ENCODE data around the gene ST7. TPM values are rescaled to one million over a fixed set of nuclear protein-coding genes. Genes with fewer than 3 reads are reported as not detected.

The ST7 gene
- total and polyA plus RNA-seq, 2 donors (not counting 3 experiments of a cell fraction or from before 2014, with no cell fraction given) = 18.6 to 24.9 TPM

GRCh38 chr7:117017017-117017451, 63.7 kb downstream of the ST7 start:
- H3K4me1 ChIP-seq (ENCODE audit: control insufficient read depth, extremely low read depth, insufficient read depth, low read length) = peaks cover 18% of the 10 kb centered on the region
- DNase-seq (ENCODE audit: low read depth, low spot score) (no peak), FAIRE-seq (no peak)
- H3K4me3 ChIP-seq (replicated peaks in 1 of 3; ENCODE audit: insufficient read depth in 1 of 3, low read depth in 1 of 3, low read length in 3 of 3) = no peak overlapping the region
- peaks cover 5% of the 10 kb centered on the region for H3K79me2 ChIP-seq (ENCODE audit: control insufficient read depth, insufficient read depth, low read length)
- dilution Hi-C loops (cut with MboI; ENCODE audit: extremely low pct_ligation_motif_present, low sequenced_read_pairs) (no loop called here), intact Hi-C loops (cut with micrococcal nuclease) (no loop called here)
- no peak overlapping the region for H3K4me2 ChIP-seq (ENCODE audit: insufficient read depth, low read length)
- no peak overlapping the region for H2AFZ ChIP-seq (ENCODE audit: low read depth, low read length)
- no peaks in the 10 kb centered on the region for H3K36me3 ChIP-seq (ENCODE audit: control insufficient read depth in 2 of 2, extremely low read depth in 1 of 2, insufficient read depth in 2 of 2, low read length in 2 of 2)
- H3K9me1 ChIP-seq (replicated peaks; ENCODE audit: control insufficient read depth, extremely low read depth, insufficient read depth, low read length) = peaks cover 2% of the 10 kb centered on the region
- TF ChIP-seq EZH2 (IDR thresholded peaks at IDR 0.05; ENCODE audit: borderline replicate concordance, low read depth, low read length, severe bottlenecking) (no peak), POLR2AphosphoS5 (IDR thresholded peaks at IDR 0.05; ENCODE audit: insufficient read depth, low read depth, low read length) (no peak), JUN (IDR thresholded peaks at IDR 0.05; ENCODE audit: borderline replicate concordance, insufficient read depth, insufficient read length, low read depth) (no peak), MYC (IDR thresholded peaks at IDR 0.05; ENCODE audit: low read depth, low read length) (no peak), FOS (IDR thresholded peaks at IDR 0.05; ENCODE audit: borderline replicate concordance, insufficient read depth, low read length) (no peak), GATA2 (IDR thresholded peaks at IDR 0.05; ENCODE audit: insufficient read depth, insufficient read length, low read depth, low read length) (no peak)
- TF ChIP-seq, protein P1, sequence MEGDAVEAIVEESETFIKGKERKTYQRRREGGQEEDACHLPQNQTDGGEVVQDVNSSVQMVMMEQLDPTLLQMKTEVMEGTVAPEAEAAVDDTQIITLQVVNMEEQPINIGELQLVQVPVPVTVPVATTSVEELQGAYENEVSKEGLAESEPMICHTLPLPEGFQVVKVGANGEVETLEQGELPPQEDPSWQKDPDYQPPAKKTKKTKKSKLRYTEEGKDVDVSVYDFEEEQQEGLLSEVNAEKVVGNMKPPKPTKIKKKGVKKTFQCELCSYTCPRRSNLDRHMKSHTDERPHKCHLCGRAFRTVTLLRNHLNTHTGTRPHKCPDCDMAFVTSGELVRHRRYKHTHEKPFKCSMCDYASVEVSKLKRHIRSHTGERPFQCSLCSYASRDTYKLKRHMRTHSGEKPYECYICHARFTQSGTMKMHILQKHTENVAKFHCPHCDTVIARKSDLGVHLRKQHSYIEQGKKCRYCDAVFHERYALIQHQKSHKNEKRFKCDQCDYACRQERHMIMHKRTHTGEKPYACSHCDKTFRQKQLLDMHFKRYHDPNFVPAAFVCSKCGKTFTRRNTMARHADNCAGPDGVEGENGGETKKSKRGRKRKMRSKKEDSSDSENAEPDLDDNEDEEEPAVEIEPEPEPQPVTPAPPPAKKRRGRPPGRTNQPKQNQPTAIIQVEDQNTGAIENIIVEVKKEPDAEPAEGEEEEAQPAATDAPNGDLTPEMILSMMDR (IDR thresholded peaks at IDR 0.05; ENCODE audit: extremely low read depth in 1 of 2, insufficient read depth in 1 of 2, low read depth in 1 of 2, low read length in 2 of 2) = no peak
- no peaks in the 10 kb centered on the region for H4K20me1 ChIP-seq (replicated peaks; ENCODE audit: control insufficient read depth, extremely low read depth, insufficient read depth, low read length)
- CTCF ChIA-PET = interaction anchor here (1.4 to 1.9 kb wide), 2 partner anchors 19 to 102 kb away, joined by 3 to 5 read pairs; no protein-coding TSS in a partner anchor
- H3K9ac ChIP-seq (replicated peaks; ENCODE audit: extremely low read depth, insufficient read depth, low read length) = no peak overlapping the region
- no TSS peak for BruUV-seq (replicated peaks)
- no peaks in the 10 kb centered on the region for H3K9me3 ChIP-seq (replicated peaks; ENCODE audit: control insufficient read depth, insufficient read depth, low read length)
- POLR2A ChIA-PET = no interaction called here
- no peaks in the 10 kb centered on the region for H3K27me3 ChIP-seq (ENCODE audit: control insufficient read depth in 2 of 2, insufficient read depth in 2 of 2, low read length in 2 of 2)
- no peak overlapping the region for H3K27ac ChIP-seq (ENCODE audit: insufficient read depth, low read depth, low read length)

All from endothelial cell of umbilical vein (primary cell).